ENCODE measurements around the gene ANP32B. TPM values are rescaled to one million over a fixed set of nuclear protein-coding genes. Genes with fewer than 3 reads are reported as not detected.
A peak's percentile ranks its signal among the peaks of the same experiment; 100 is the strongest.

ANP32B gene
- polyA plus RNA-seq, 2 of the 4 experiments (the other 2 are of a cell fraction) = 127 to 360 TPM

GRCh38 chr9:97963232-97963631 is 19.9 kb upstream of the ANP32B start:
- POLR2A ChIA-PET = no interaction called here
- TF ChIP-seq MYC (IDR thresholded peaks at IDR 0.05; ENCODE audit: borderline replicate concordance, low read length) (no peak), FOSL2 (IDR thresholded peaks at IDR 0.05) (no peak), FOSL2 (CRISPR knock-in tag; IDR thresholded peaks at IDR 0.05) (no peak), SMC3 (IDR thresholded peaks at IDR 0.05) (no peak), ZC3H11A (IDR thresholded peaks at IDR 0.05) (no peak), HOXB13 (CRISPR knock-in tag; IDR thresholded peaks at IDR 0.05; ENCODE audit: low read depth) (no peak)
- CTCF ChIA-PET = interaction anchor here (1.1 to 3.8 kb wide), 4 partner anchors 9 to 71 kb away, joined by 3 to 17 read pairs (median 15); partner anchors contain the start of gene TRMO
- 43% methylated on average over 2 of the region's 2 CpGs for WGBS (ENCODE audit: missing lambda C conversion rate)
- DNase-seq (ENCODE audit: low read depth in 1 of 2, low spot score in 1 of 2) (no peak), ATAC-seq (no peak), FAIRE-seq (no peak)
- no peaks in the 10 kb centered on the region for H3K9me3 ChIP-seq
- H3K27ac ChIP-seq = no peak overlapping the region
- no peak overlapping the region for H3K4me2 ChIP-seq
- H3K4me3 ChIP-seq = no peak overlapping the region
- no peaks in the 10 kb centered on the region for H3K4me1 ChIP-seq

- Histone ChIP-seq H3K4me2 (no peak overlapping the region), H3K4me1 (no peaks in the 10 kb centered on the region), H3K27ac (no peak overlapping the region), H3K4me3 (no peak overlapping the region), H3K9me3 (no peaks in the 10 kb centered on the region)
- ChIA-PET POLR2A (no interaction called here), CTCF (interaction anchor here (1.1 to 3.8 kb wide), 6 partner anchors 8 to 42 kb away, joined by 3 to 16 read pairs (median 4); partner anchors contain the start of genes ANP32B and TRMO)
- no peak for DNase-seq (ENCODE audit: low read depth in 1 of 2, low spot score in 1 of 2)
- TF ChIP-seq HDAC2 (IDR thresholded peaks at IDR 0.05) (no peak), MAFK (IDR thresholded peaks at IDR 0.05; ENCODE audit: partially characterized antibody) (no peak), E2F6 (IDR thresholded peaks at IDR 0.05; ENCODE audit: borderline replicate concordance, low read depth) (no peak), POLR2A (IDR thresholded peaks at IDR 0.05; ENCODE audit: low read length) (no peak), KDM5A (IDR thresholded peaks at IDR 0.05) (no peak), HES2 (IDR thresholded peaks at IDR 0.05) (no peak), ELK1 (IDR thresholded peaks at IDR 0.05; ENCODE audit: low read depth, low read length) (no peak), CBX2 (IDR thresholded peaks at IDR 0.05; ENCODE audit: borderline replicate concordance, low read depth) (no peak), ZNF302 (CRISPR knock-in tag; IDR thresholded peaks at IDR 0.05) (no peak), CTCF (IDR thresholded peaks at IDR 0.05) (no peak), PHF8 (IDR thresholded peaks at IDR 0.05; ENCODE audit: borderline replicate concordance, low read depth) (no peak), MAX (IDR thresholded peaks at IDR 0.05) (no peak), FOSL2 (IDR thresholded peaks at IDR 0.05) (no peak), FOSL2 (CRISPR knock-in tag; IDR thresholded peaks at IDR 0.05) (no peak), JUNB (IDR thresholded peaks at IDR 0.05) (no peak), JUN (IDR thresholded peaks at IDR 0.05) (no peak)
- FAIRE-seq = no peak
- ATAC-seq = 0 out of 6 replicates have a peak, but pooled peaks of 1 of the 2 experiments have one; percentile 34
Observed at GRCh38 chr9:97964901-97965300, 18.2 kb upstream of the ANP32B start.

- Histone ChIP-seq H3K9me3 (no peaks in the 10 kb centered on the region), H3K4me1 (no peaks in the 10 kb centered on the region), H3K4me2 (no peak overlapping the region), H3K27ac (no peak overlapping the region), H3K4me3 (no peak overlapping the region)
- 7% methylated on average over 1 of the region's 1 CpG for WGBS (ENCODE audit: missing lambda C conversion rate)
- ATAC-seq (no peak), DNase-seq (ENCODE audit: low read depth in 1 of 2, low spot score in 1 of 2) (no peak), FAIRE-seq (no peak)
- POLR2A ChIA-PET = no interaction called here
- TF ChIP-seq EHF (CRISPR knock-in tag; IDR thresholded peaks at IDR 0.05) (no peak), RCOR1 (IDR thresholded peaks at IDR 0.05; ENCODE audit: low read depth, low read length) (no peak), CBX8 (IDR thresholded peaks at IDR 0.05) (no peak), JUN (IDR thresholded peaks at IDR 0.05) (no peak), CHD4 (IDR thresholded peaks at IDR 0.05; ENCODE audit: borderline replicate concordance) (no peak), NFE2L2 (conservative IDR thresholded peaks at IDR 0.05; ENCODE audit: low read length) (no peak), BCL3 (IDR thresholded peaks at IDR 0.05) (no peak), EHMT2 (IDR thresholded peaks at IDR 0.05; ENCODE audit: low read depth) (no peak), KDM5A (IDR thresholded peaks at IDR 0.05) (no peak), CHD2 (IDR thresholded peaks at IDR 0.05; ENCODE audit: low read length, partially characterized antibody) (no peak), FOSB (CRISPR knock-in tag; IDR thresholded peaks at IDR 0.05) (no peak), HDAC2 (IDR thresholded peaks at IDR 0.05) (no peak), CEBPB (IDR thresholded peaks at IDR 0.05) (no peak)
- CTCF ChIA-PET = interaction anchor here (0.7 to 2.1 kb wide), 3 partner anchors 12 to 227 kb away, joined by 3 to 15 read pairs (median 3); no protein-coding TSS in a partner anchor
Observed at GRCh38 chr9:97966493-97966892, 16.6 kb upstream of the ANP32B start.
